HG02623 (cell line): ENCODE results near the gene MBTD1.

Experiments
- ATAC-seq: cut with Tn5 transposase; IDR thresholded peaks from one replicate; pipeline ENCODE4 v1.9.1; 2021; ENCODE audit warnings: moderate library complexity; ENCODE audit not compliant: unreplicated experiment

Gene MBTD1

GRCh38 chr17:51152766-51153209 is 107.1 kb downstream of the MBTD1 start:
- ATAC-seq = no peak

- ATAC-seq = no peak
These were observed 108.9 kb downstream of the MBTD1 start for GRCh38 chr17:51150932-51151331.

GRCh38 chr17:51149163-51149562 is 110.7 kb downstream of the MBTD1 start:
- no peak for ATAC-seq

GRCh38 chr17:51147650-51148049 is 112.2 kb downstream of the MBTD1 start:
- no peak for ATAC-seq

- no peak for ATAC-seq
These were observed 115.4 kb downstream of the MBTD1 start for GRCh38 chr17:51144266-51145022.

- no peak for ATAC-seq
These were observed 117.3 kb downstream of the MBTD1 start for GRCh38 chr17:51142597-51142996.

GRCh38 chr17:51135956-51136355 is 123.9 kb downstream of the MBTD1 start:
- no peak for ATAC-seq

GRCh38 chr17:51133365-51133764 is 126.5 kb downstream of the MBTD1 start:
- ATAC-seq = no peak

- ATAC-seq = no peak
These were observed 126.9 kb downstream of the MBTD1 start for GRCh38 chr17:51132964-51133319.

- no peak for ATAC-seq
These were observed 131.8 kb downstream of the MBTD1 start for GRCh38 chr17:51128076-51128475.
